ENCODE measurements around the gene REPS1. TPM values are rescaled to one million over a fixed set of nuclear protein-coding genes. Genes with fewer than 3 reads are reported as not detected.

Gene REPS1
- total RNA-seq, 1 donor from 2014 or later = 32.2 TPM

- DNase-seq (ENCODE audit: extremely low spot score, unreplicated experiment) = no peak
- TF ChIP-seq CTCF (IDR thresholded peaks at IDR 0.05) = no peak
- H3K9me3 Mint-ChIP-seq (ENCODE audit: unreplicated experiment) = no peaks in the 10 kb centered on the region
- no peaks in the 10 kb centered on the region for H3K4me1 Mint-ChIP-seq (ENCODE audit: unreplicated experiment)
- H3K27me3 Mint-ChIP-seq (ENCODE audit: unreplicated experiment) = no peaks in the 10 kb centered on the region
- no peak overlapping the region for H3K27ac Mint-ChIP-seq (ENCODE audit: unreplicated experiment)
- no peak overlapping the region for H3K4me3 Mint-ChIP-seq (ENCODE audit: unreplicated experiment)
- H3K36me3 Mint-ChIP-seq (ENCODE audit: unreplicated experiment) = peaks cover 24% of the 10 kb centered on the region
These were observed 91.0 kb downstream of the REPS1 start for GRCh38 chr6:138897031-138897430.

GRCh38 chr6:138896104-138896756, 91.8 kb downstream of the REPS1 start:
- no peaks in the 10 kb centered on the region for H3K27me3 Mint-ChIP-seq (ENCODE audit: unreplicated experiment)
- no peak for TF ChIP-seq CTCF (IDR thresholded peaks at IDR 0.05)

GRCh38 chr6:138891255-138891986, 96.6 kb downstream of the REPS1 start:
- no peak for DNase-seq (ENCODE audit: extremely low spot score, unreplicated experiment)
- no peak for TF ChIP-seq CTCF (IDR thresholded peaks at IDR 0.05)

More at GRCh38 chr6:138896104-138896756, 91.8 kb downstream of the REPS1 start:
- Mint-ChIP-seq H3K9me3 (ENCODE audit: unreplicated experiment) (no peaks in the 10 kb centered on the region), H3K4me1 (ENCODE audit: unreplicated experiment) (no peaks in the 10 kb centered on the region), H3K36me3 (ENCODE audit: unreplicated experiment) (peaks cover 21% of the 10 kb centered on the region), H3K4me3 (ENCODE audit: unreplicated experiment) (no peak overlapping the region), H3K27ac (ENCODE audit: unreplicated experiment) (no peak overlapping the region)
- DNase-seq (ENCODE audit: extremely low spot score, unreplicated experiment) = no peak

DNA sequence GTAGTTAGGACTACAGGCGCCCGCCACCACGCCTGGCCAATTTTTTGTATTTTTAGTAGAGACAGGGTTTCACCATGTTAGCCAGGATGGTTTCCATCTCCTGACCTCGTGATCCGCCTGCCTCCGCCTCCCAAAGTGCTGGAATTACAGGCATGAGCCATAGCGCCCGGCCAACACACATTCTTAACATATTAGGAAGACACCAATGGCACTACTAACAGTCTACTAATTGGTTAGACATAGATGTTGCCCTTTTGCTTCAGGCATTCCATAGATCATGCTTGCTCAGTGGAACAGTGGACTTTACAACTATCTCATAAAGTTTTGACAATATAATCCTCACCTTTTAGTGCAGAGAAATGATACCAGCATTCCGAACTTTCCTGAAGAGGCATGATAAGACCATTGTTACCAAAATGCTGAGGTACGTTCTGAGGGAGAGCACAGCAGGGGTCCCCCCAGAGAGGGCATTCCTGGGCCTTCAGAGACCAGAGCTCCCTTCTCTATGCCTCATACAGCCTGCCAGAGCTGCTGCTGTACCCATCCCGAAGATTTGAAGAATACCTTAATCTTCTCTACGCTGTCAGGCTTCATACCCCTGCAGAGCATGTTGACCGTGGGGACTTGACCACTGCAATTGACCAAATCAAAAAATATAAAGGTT, 102.8 kb downstream of the REPS1 start:
- no peak overlapping the region for H3K4me3 Mint-ChIP-seq (ENCODE audit: unreplicated experiment)
- no peak overlapping the region for H3K27ac Mint-ChIP-seq (ENCODE audit: unreplicated experiment)
- H3K4me1 Mint-ChIP-seq (ENCODE audit: unreplicated experiment) = no peaks in the 10 kb centered on the region
- H3K27me3 Mint-ChIP-seq (ENCODE audit: unreplicated experiment) = no peaks in the 10 kb centered on the region
- H3K9me3 Mint-ChIP-seq (ENCODE audit: unreplicated experiment) = no peaks in the 10 kb centered on the region
- no peaks in the 10 kb centered on the region for H3K36me3 Mint-ChIP-seq (ENCODE audit: unreplicated experiment)
- no peak for DNase-seq (ENCODE audit: extremely low spot score, unreplicated experiment)
- no peak for TF ChIP-seq CTCF (IDR thresholded peaks at IDR 0.05)

More at GRCh38 chr6:138891255-138891986, 96.6 kb downstream of the REPS1 start:
- Mint-ChIP-seq H3K9me3 (ENCODE audit: unreplicated experiment) (no peaks in the 10 kb centered on the region), H3K27ac (ENCODE audit: unreplicated experiment) (no peak overlapping the region), H3K4me3 (ENCODE audit: unreplicated experiment) (no peak overlapping the region), H3K36me3 (ENCODE audit: unreplicated experiment) (no peaks in the 10 kb centered on the region), H3K27me3 (ENCODE audit: unreplicated experiment) (no peaks in the 10 kb centered on the region), H3K4me1 (ENCODE audit: unreplicated experiment) (no peaks in the 10 kb centered on the region)

Data from osteocyte (in vitro differentiated cells).